Muscle of leg (tissue), 11 donors: ENCODE data around the gene PBRM1. TPM values are rescaled to one million over a fixed set of nuclear protein-coding genes. Genes with fewer than 3 reads are reported as not detected.
A peak's percentile ranks its signal among the peaks of the same experiment; 100 is the strongest.

ENCODE experiments used
- DNase-seq: peaks from one replicate; pipeline ENCODE4 v3.0.0; 2013
- H3K27ac ChIP-seq: one replicate; pipeline ENCODE4 v1.5.1; 2013; ENCODE audit warnings: mild to moderate bottlenecking, low read length, control low read depth
- H3K27me3 ChIP-seq: one replicate; pipeline ENCODE4 v1.6.1; 2013; ENCODE audit warnings: low read length; ENCODE audit not compliant: control insufficient read depth, insufficient read depth
- H3K36me3 ChIP-seq: one replicate; pipeline ENCODE4 v1.6.1; 2013; ENCODE audit warnings: low read length; ENCODE audit not compliant: control insufficient read depth, insufficient read depth
- H3K4me1 ChIP-seq: one replicate; pipeline ENCODE4 v1.6.1; 2013; ENCODE audit warnings: low read length; ENCODE audit not compliant: control insufficient read depth, insufficient read depth
- H3K4me3 ChIP-seq: one replicate; pipeline ENCODE4 v1.5.1; 2013; ENCODE audit warnings: low read length, control low read depth
- H3K9me3 ChIP-seq: replicated peaks from 2 replicates; pipeline ENCODE4 v1.6.1; 2013; ENCODE audit warnings: low read depth, low read length; ENCODE audit not compliant: control insufficient read depth
- WGBS: methylation state at CpG from one replicate; pipeline ENCODE4 v1.1.5; 2013; ENCODE audit warnings: missing lambda C conversion rate; ENCODE audit not compliant: insufficient coverage; 5-methylcytosine and 5-hydroxymethylcytosine counted together
- polyA plus RNA-seq, 8 donors: library from polyadenylated mRNA; unstranded; fragments of 120-200 nt; gene quantifications; one replicate each; pipeline versions ENCODE4 v1.2.1 to v1.2.3, GENCODE V29; 2013; ENCODE audit warnings: inconsistent platforms in 1 of 8, low replicate concordance in 1 of 8; ENCODE audit not compliant: insufficient read length in 8 of 8, insufficient read depth in 1 of 8
- total RNA-seq: library from RNA; stranded (reverse); fragments of 120-200 nt; gene quantifications from one replicate; pipeline ENCODE4 v1.2.4, GENCODE V29; 2013

The PBRM1 gene
- total and polyA plus RNA-seq, 9 donors = 26.1 to 53.1 (median 47.3) TPM

GRCh38 chr3:52704611-52705437 lies 19.1 kb upstream of the PBRM1 start:
- 0% methylated on average over 13 of the region's 22 CpGs for WGBS
- DNase-seq = peak; percentile 62

DNA sequence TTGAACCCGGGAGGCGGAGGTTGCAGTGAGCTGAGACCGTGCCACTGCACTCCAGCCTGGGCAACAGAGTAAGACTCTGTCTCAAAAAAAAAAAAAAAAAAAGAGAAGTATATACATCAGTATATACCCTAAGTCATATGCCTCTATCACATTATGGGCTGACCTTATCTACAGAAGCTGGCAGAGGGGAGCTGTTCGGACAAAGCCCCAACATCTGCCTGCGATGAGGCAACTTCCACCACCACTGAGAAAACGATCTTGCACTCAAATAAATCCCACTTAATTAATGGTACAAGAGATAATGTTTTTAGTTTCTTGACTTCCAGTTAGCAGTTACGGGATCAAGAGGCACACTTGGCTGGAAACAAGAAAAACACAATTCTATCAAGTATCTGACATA lies 17.6 kb upstream of the PBRM1 start:
- no peaks in the 10 kb centered on the region for H3K27me3 ChIP-seq
- H3K4me3 ChIP-seq = no peak overlapping the region
- DNase-seq = no peak
- no peak overlapping the region for H3K27ac ChIP-seq
- no peaks in the 10 kb centered on the region for H3K9me3 ChIP-seq
- H3K36me3 ChIP-seq = peaks cover 10% of the 10 kb centered on the region
- 100% methylated on average over 1 of the region's 7 CpGs for WGBS
- H3K4me1 ChIP-seq = peaks cover 19% of the 10 kb centered on the region

More at GRCh38 chr3:52704611-52705437, 19.1 kb upstream of the PBRM1 start:
- no peaks in the 10 kb centered on the region for H3K9me3 ChIP-seq
- H3K4me1 ChIP-seq = peaks cover 19% of the 10 kb centered on the region
- peaks cover 12% of the 10 kb centered on the region for H3K36me3 ChIP-seq
- peak overlapping the region; percentile 90 for H3K27ac ChIP-seq
- H3K4me3 ChIP-seq = peak overlapping the region; percentile 96
- H3K27me3 ChIP-seq = no peaks in the 10 kb centered on the region

- 86% methylated on average over 2 of the region's 4 CpGs for WGBS
- H3K36me3 ChIP-seq = peaks cover 48% of the 10 kb centered on the region
- H3K27me3 ChIP-seq = no peaks in the 10 kb centered on the region
- H3K27ac ChIP-seq = no peak overlapping the region
- H3K9me3 ChIP-seq = no peaks in the 10 kb centered on the region
- DNase-seq = no peak
- no peak overlapping the region for H3K4me3 ChIP-seq
- H3K4me1 ChIP-seq = no peaks in the 10 kb centered on the region
Observed at GRCh38 chr3:52697632-52697965, 11.9 kb upstream of the PBRM1 start.

- H3K36me3 ChIP-seq = peaks cover 54% of the 10 kb centered on the region
- H3K9me3 ChIP-seq = no peaks in the 10 kb centered on the region
- H3K4me1 ChIP-seq = no peaks in the 10 kb centered on the region
- WGBS = no CpG with 5 or more reads among the region's 2 CpGs
- no peak overlapping the region for H3K27ac ChIP-seq
- no peak for DNase-seq
- H3K27me3 ChIP-seq = no peaks in the 10 kb centered on the region
- H3K4me3 ChIP-seq = no peak overlapping the region
Observed at GRCh38 chr3:52696830-52697631, 11.3 kb upstream of the PBRM1 start.

- WGBS = 100% methylated on average over 1 of the region's 4 CpGs
- H3K27me3 ChIP-seq = no peaks in the 10 kb centered on the region
- H3K4me3 ChIP-seq = no peak overlapping the region
- DNase-seq = no peak
- H3K27ac ChIP-seq = no peak overlapping the region
- H3K9me3 ChIP-seq = no peaks in the 10 kb centered on the region
- H3K4me1 ChIP-seq = no peaks in the 10 kb centered on the region
- peaks cover 61% of the 10 kb centered on the region for H3K36me3 ChIP-seq
Observed at GRCh38 chr3:52695798-52696671, 10.3 kb upstream of the PBRM1 start.

- no peak for DNase-seq
- Histone ChIP-seq H3K4me1 (no peaks in the 10 kb centered on the region), H3K36me3 (peaks cover 70% of the 10 kb centered on the region), H3K9me3 (no peaks in the 10 kb centered on the region), H3K4me3 (no peak overlapping the region), H3K27me3 (no peaks in the 10 kb centered on the region), H3K27ac (no peak overlapping the region)
- 80% methylated on average over 1 of the region's 7 CpGs for WGBS
Observed at GRCh38 chr3:52694528-52695189, 8.9 kb upstream of the PBRM1 start.

DNA sequence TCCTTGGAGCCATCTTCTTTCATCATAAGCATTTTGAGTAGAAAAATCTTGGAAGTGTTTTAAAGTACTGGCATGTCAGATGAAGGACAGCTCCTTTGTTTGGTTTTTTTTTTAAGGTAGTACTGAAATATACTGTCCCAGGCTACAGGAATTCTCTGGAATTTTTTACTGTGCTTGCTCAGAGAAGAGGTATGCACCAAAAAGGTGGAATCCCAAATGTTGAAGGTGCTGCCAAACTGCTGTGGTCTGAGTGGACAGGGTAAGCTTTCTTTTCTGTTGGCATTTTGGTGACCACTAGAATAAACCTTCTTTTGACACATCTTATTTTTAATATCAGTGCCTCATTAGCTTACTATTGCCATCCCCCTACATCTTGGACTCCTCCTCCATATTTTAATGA lies 7.4 kb upstream of the PBRM1 start:
- no peak for DNase-seq
- Histone ChIP-seq H3K27me3 (no peaks in the 10 kb centered on the region), H3K36me3 (peaks cover 82% of the 10 kb centered on the region), H3K9me3 (no peaks in the 10 kb centered on the region), H3K27ac (no peak overlapping the region), H3K4me3 (no peak overlapping the region), H3K4me1 (no peaks in the 10 kb centered on the region)

- H3K27ac ChIP-seq = no peak overlapping the region
- H3K9me3 ChIP-seq = no peaks in the 10 kb centered on the region
- no peak for DNase-seq
- WGBS = 97% methylated on average over 2 of the region's 2 CpGs
- H3K4me1 ChIP-seq = peaks cover 4% of the 10 kb centered on the region
- H3K27me3 ChIP-seq = no peaks in the 10 kb centered on the region
- H3K36me3 ChIP-seq = peaks cover 73% of the 10 kb centered on the region
- H3K4me3 ChIP-seq = no peak overlapping the region
Observed at GRCh38 chr3:52690560-52690959, 4.8 kb upstream of the PBRM1 start.

- H3K27me3 ChIP-seq = no peaks in the 10 kb centered on the region
- no peaks in the 10 kb centered on the region for H3K9me3 ChIP-seq
- H3K36me3 ChIP-seq = peaks cover 64% of the 10 kb centered on the region
- WGBS = 80% methylated on average over 1 of the region's 3 CpGs
- H3K4me3 ChIP-seq = no peak overlapping the region
- no peak overlapping the region for H3K27ac ChIP-seq
- H3K4me1 ChIP-seq = peaks cover 4% of the 10 kb centered on the region
- DNase-seq = no peak
Observed at GRCh38 chr3:52689151-52689550, 3.4 kb upstream of the PBRM1 start.
